Mesendoderm (in vitro differentiated cells): ENCODE measurements around the gene KCNIP2.

Experiments
- DNase-seq: peaks from one replicate; pipeline ENCODE4 v3.0.0; 2013
- H2AK5ac ChIP-seq: 2 replicates; pipeline ENCODE4 v1.6.1; 2013; ENCODE audit warnings: low read length, inconsistent platforms
- H2BK120ac ChIP-seq: 2 replicates; pipeline ENCODE4 v1.6.1; 2013; ENCODE audit warnings: low read depth, mild to moderate bottlenecking, low read length, moderate library complexity, mixed read lengths
- H2BK15ac ChIP-seq: replicated peaks from 2 replicates; pipeline ENCODE4 v1.6.1; 2013; ENCODE audit warnings: low read depth, mild to moderate bottlenecking, moderate library complexity
- H2BK5ac ChIP-seq: 2 replicates; pipeline ENCODE4 v1.6.1; 2013; ENCODE audit warnings: low read length, inconsistent platforms
- H3K18ac ChIP-seq: 2 replicates; pipeline ENCODE4 v1.6.1; 2013; ENCODE audit warnings: mild to moderate bottlenecking, low read length, mixed read lengths
- H3K23ac ChIP-seq: one replicate; pipeline ENCODE4 v1.6.1; 2013; ENCODE audit warnings: low read length
- H3K27ac ChIP-seq: 2 replicates; pipeline ENCODE4 v1.5.1; 2013; ENCODE audit warnings: low read depth, mild to moderate bottlenecking, inconsistent platforms, low read length, moderate library complexity
- H3K27me3 ChIP-seq: 2 replicates; pipeline ENCODE4 v1.6.1; 2013; ENCODE audit warnings: low read length, control low read depth, mild to moderate bottlenecking, inconsistent platforms; ENCODE audit not compliant: insufficient read depth, poor library complexity
- H3K36me3 ChIP-seq: 2 replicates; pipeline ENCODE4 v1.6.1; 2013; ENCODE audit warnings: low read length, inconsistent platforms; ENCODE audit not compliant: control insufficient read depth, insufficient read depth
- H3K4ac ChIP-seq: one replicate; pipeline ENCODE4 v1.6.1; 2013; ENCODE audit warnings: low read depth, mild to moderate bottlenecking, low read length, moderate library complexity
- H3K4me1 ChIP-seq: 2 replicates; pipeline ENCODE4 v1.6.1; 2013; ENCODE audit warnings: low read depth, low read length, inconsistent platforms; ENCODE audit not compliant: control insufficient read depth
- H3K4me2 ChIP-seq: 2 replicates; pipeline ENCODE4 v1.6.1; 2013; ENCODE audit warnings: low read length
- H3K4me3 ChIP-seq: 2 replicates; pipeline ENCODE4 v1.5.1; 2013; ENCODE audit warnings: mild to moderate bottlenecking, low read length
- H3K56ac ChIP-seq: one replicate; pipeline ENCODE4 v1.6.1; 2013; ENCODE audit warnings: low read length
- H3K79me1 ChIP-seq: 2 replicates; pipeline ENCODE4 v1.6.1; 2013; ENCODE audit warnings: low read length, inconsistent platforms
- H3K79me2 ChIP-seq: 2 replicates; pipeline ENCODE4 v1.6.1; 2013; ENCODE audit warnings: mild to moderate bottlenecking, low read length; ENCODE audit not compliant: control insufficient read depth, insufficient read depth
- H3K9ac ChIP-seq: 2 replicates; pipeline ENCODE4 v1.6.1; 2013; ENCODE audit warnings: low read length, inconsistent platforms
- H4K5ac ChIP-seq: one replicate; pipeline ENCODE4 v1.6.1; 2013; ENCODE audit warnings: low read length
- H4K8ac ChIP-seq: one replicate; pipeline ENCODE4 v1.6.1; 2013; ENCODE audit warnings: low read depth, mild to moderate bottlenecking, control low read depth, low read length, moderate library complexity
- WGBS: extraction: QIAGEN DNeasy Blood & Tissue Kit; methylation state at CpG from one replicate; pipeline ENCODE4 v1.1.7; 2013; ENCODE audit warnings: low lambda C conversion rate, missing lambda C conversion rate; ENCODE audit not compliant: insufficient coverage; ENCODE audit errors: extremely low coverage; 5-methylcytosine and 5-hydroxymethylcytosine counted together

KCNIP2 gene

GRCh38 chr10:101857802-101858476 lies 14.3 kb upstream of the KCNIP2 start:
- WGBS = no CpG with 5 or more reads among the region's 1 CpG
- no peak overlapping the region for H2BK15ac ChIP-seq
- H3K23ac ChIP-seq = no peak overlapping the region
- no peak overlapping the region for H4K8ac ChIP-seq
- no peak overlapping the region for H2BK5ac ChIP-seq
- no peaks in the 10 kb centered on the region for H3K4me1 ChIP-seq
- H2BK120ac ChIP-seq = no peak overlapping the region
- H3K4me3 ChIP-seq = no peak overlapping the region
- H3K18ac ChIP-seq = no peak overlapping the region
- H3K56ac ChIP-seq = no peak overlapping the region
- H3K79me2 ChIP-seq = no peaks in the 10 kb centered on the region
- H4K5ac ChIP-seq = no peak overlapping the region
- no peak overlapping the region for H3K4me2 ChIP-seq
- DNase-seq = no peak
- H2AK5ac ChIP-seq = no peak overlapping the region
- no peaks in the 10 kb centered on the region for H3K79me1 ChIP-seq
- H3K27ac ChIP-seq = no peak overlapping the region
- no peaks in the 10 kb centered on the region for H3K36me3 ChIP-seq
- no peak overlapping the region for H3K9ac ChIP-seq
- H3K27me3 ChIP-seq = no peaks in the 10 kb centered on the region
- no peak overlapping the region for H3K4ac ChIP-seq

DNA sequence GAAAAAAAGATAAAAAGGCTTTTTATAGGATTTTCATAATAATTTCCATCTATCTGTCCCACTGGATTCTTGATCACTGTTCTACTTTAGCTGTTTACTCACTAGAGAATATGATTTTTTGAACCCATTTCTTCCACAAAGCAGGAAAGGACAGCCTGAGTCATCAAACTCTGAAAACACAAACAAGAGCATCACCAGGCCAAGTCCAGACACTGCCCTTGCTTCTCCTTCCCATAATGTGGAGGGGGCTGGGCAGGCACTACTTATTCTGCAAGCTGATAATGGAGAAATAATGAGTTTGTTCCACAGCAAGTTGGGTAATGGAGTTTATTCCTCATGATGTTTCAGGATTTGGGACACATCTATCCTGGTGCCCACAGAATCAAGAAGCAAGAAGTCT lies 13.0 kb upstream of the KCNIP2 start:
- Histone ChIP-seq H3K56ac (no peak overlapping the region), H3K27me3 (no peaks in the 10 kb centered on the region), H3K23ac (no peak overlapping the region), H3K79me1 (no peaks in the 10 kb centered on the region), H3K18ac (no peak overlapping the region), H3K9ac (no peak overlapping the region), H3K4ac (no peak overlapping the region), H3K4me1 (no peaks in the 10 kb centered on the region), H3K36me3 (no peaks in the 10 kb centered on the region), H3K27ac (no peak overlapping the region), H2BK5ac (no peak overlapping the region), H3K79me2 (no peaks in the 10 kb centered on the region), H2BK120ac (no peak overlapping the region), H2BK15ac (no peak overlapping the region), H2AK5ac (no peak overlapping the region), H3K4me2 (no peak overlapping the region), H4K5ac (no peak overlapping the region), H4K8ac (no peak overlapping the region), H3K4me3 (no peak overlapping the region)
- no peak for DNase-seq

DNA sequence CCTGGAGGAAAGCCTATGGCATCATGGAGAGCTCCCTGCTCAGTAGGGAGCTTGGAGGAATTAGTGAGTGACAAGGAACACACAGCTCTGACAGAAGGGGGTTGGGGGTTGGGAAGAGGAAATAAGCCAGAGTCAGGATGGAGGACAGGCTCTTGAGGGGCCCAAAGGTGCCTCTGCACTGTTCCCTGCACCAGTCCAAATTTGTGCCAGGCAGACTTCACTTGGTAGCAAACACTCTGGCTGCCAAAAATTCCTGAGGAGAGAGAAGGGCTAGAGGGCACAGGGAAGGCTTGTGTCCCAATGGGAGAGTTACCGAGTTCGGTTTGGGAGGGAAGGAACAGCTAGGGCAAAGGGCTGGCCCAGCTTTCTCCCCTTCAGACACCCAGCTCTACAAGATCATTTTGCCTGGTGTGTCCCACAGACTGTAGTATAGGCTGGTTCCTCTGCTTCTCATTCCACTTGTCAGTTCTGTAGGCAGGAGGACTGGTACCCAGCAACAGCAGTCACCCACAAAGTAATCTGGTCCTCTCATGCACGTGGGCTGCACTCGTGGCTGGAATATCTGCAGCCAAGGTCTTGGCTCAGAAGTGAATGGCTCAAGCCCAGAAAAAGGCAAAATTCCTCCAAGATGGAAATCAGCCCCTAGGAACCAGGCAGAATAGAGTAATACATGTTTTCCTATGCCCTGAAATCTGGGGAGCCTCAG lies 8.0 kb upstream of the KCNIP2 start:
- Histone ChIP-seq H3K9ac (no peak overlapping the region), H2AK5ac (no peak overlapping the region), H3K79me1 (no peaks in the 10 kb centered on the region), H3K36me3 (no peaks in the 10 kb centered on the region), H3K4me1 (no peaks in the 10 kb centered on the region), H3K4ac (no peak overlapping the region), H2BK5ac (no peak overlapping the region), H3K56ac (no peak overlapping the region), H3K27ac (no peak overlapping the region), H3K18ac (no peak overlapping the region), H3K23ac (no peak overlapping the region), H4K8ac (no peak overlapping the region), H2BK15ac (no peak overlapping the region), H4K5ac (no peak overlapping the region), H3K79me2 (no peaks in the 10 kb centered on the region), H2BK120ac (no peak overlapping the region), H3K4me2 (no peak overlapping the region), H3K4me3 (no peak overlapping the region), H3K27me3 (no peaks in the 10 kb centered on the region)
- WGBS = no CpG with 5 or more reads among the region's 4 CpGs
- DNase-seq = no peak

DNA sequence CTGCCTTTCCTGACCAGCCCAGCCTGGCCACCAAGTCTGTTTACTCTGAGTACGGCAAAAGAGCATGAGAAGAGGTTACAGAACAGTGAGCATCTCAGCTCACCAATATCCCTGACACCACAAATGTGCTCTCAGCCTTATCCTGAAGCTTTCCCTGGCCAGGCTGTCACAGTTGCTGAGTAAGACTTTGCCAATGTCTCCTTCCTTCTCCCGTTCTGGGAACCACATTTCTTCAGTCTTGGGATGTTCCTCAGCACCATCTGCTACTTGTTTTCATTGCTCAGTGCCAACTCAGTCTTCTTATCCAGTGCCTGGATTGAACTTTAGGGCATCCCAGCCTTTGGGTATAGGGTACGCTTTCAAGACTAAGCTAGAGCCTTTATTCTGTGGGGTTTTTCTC lies 7.1 kb upstream of the KCNIP2 start:
- H3K23ac ChIP-seq = no peak overlapping the region
- H3K79me1 ChIP-seq = no peaks in the 10 kb centered on the region
- H2AK5ac ChIP-seq = no peak overlapping the region
- DNase-seq = no peak
- H3K4me1 ChIP-seq = no peaks in the 10 kb centered on the region
- no peak overlapping the region for H4K5ac ChIP-seq
- no peaks in the 10 kb centered on the region for H3K36me3 ChIP-seq
- H3K56ac ChIP-seq = no peak overlapping the region
- H3K27me3 ChIP-seq = no peaks in the 10 kb centered on the region
- no peak overlapping the region for H3K4me3 ChIP-seq
- no peak overlapping the region for H3K18ac ChIP-seq
- H3K27ac ChIP-seq = no peak overlapping the region
- H2BK15ac ChIP-seq = no peak overlapping the region
- H3K9ac ChIP-seq = no peak overlapping the region
- H3K4ac ChIP-seq = no peak overlapping the region
- H4K8ac ChIP-seq = no peak overlapping the region
- H3K4me2 ChIP-seq = no peak overlapping the region
- no peaks in the 10 kb centered on the region for H3K79me2 ChIP-seq
- no peak overlapping the region for H2BK120ac ChIP-seq
- WGBS = no CpG with 5 or more reads among the region's 3 CpGs
- no peak overlapping the region for H2BK5ac ChIP-seq

DNA sequence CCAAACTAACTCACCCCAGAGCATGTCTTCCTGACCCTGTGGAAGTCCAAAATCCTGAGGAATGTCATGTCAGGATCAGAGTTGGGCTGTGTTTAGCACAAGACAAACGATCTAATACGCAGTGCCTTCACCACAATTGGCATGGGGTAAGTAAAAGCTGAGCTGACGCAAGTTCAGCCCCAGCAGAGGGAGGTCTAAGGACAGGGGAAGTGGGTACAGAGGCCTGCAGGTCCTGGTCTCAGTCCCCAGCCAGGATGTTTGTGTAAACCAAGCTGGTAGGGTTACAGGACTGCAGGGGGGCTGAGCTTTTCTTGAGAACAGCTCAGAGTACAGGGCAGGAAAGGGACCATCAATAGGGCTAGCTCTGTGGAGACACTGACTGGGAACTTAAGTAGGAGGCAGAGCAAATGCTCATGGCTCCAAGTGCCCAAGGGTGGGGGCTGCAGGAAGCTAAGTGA lies 5.3 kb upstream of the KCNIP2 start:
- Histone ChIP-seq H3K27ac (no peak overlapping the region), H3K36me3 (no peaks in the 10 kb centered on the region), H2AK5ac (no peak overlapping the region), H3K79me1 (no peaks in the 10 kb centered on the region), H3K23ac (no peak overlapping the region), H3K18ac (no peak overlapping the region), H2BK15ac (no peak overlapping the region), H3K4me3 (no peak overlapping the region), H4K8ac (no peak overlapping the region), H2BK120ac (no peak overlapping the region), H3K4ac (no peak overlapping the region), H2BK5ac (no peak overlapping the region), H3K79me2 (no peaks in the 10 kb centered on the region), H4K5ac (no peak overlapping the region), H3K27me3 (no peaks in the 10 kb centered on the region), H3K9ac (no peak overlapping the region), H3K4me2 (no peak overlapping the region), H3K4me1 (peaks cover 2% of the 10 kb centered on the region), H3K56ac (no peak overlapping the region)
- WGBS = no CpG with 5 or more reads among the region's 3 CpGs
- peak; percentile 45 for DNase-seq

DNA sequence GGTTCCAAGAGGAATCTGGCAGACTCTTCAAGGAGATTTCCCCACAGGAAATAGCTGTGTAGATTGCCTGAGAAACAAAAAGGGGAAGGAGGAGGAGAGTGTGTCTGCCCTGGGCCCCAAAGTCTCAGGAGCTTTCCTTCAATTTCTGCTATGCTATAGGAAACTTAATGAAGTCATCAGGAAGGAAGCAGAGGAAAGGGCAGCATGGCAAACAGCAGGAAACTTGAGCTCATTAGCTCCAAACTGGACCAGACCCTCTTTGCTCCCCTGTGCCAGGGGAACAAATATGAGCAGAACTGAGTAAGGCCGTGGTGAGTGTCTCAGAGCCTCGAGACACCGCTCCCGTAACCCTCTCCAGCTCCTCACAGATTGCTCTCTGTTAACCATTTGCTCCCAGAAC lies 4.8 kb upstream of the KCNIP2 start:
- Histone ChIP-seq H3K27me3 (no peaks in the 10 kb centered on the region), H3K4me3 (no peak overlapping the region), H2BK120ac (no peak overlapping the region), H3K4me1 (peaks cover 2% of the 10 kb centered on the region), H3K79me1 (no peaks in the 10 kb centered on the region), H2BK5ac (no peak overlapping the region), H3K56ac (no peak overlapping the region), H3K18ac (no peak overlapping the region), H3K4me2 (no peak overlapping the region), H3K79me2 (no peaks in the 10 kb centered on the region), H4K5ac (no peak overlapping the region), H3K27ac (no peak overlapping the region), H3K9ac (no peak overlapping the region), H2BK15ac (no peak overlapping the region), H2AK5ac (no peak overlapping the region), H3K4ac (no peak overlapping the region), H3K36me3 (no peaks in the 10 kb centered on the region), H3K23ac (no peak overlapping the region), H4K8ac (no peak overlapping the region)
- no peak for DNase-seq
- no CpG with 5 or more reads among the region's 4 CpGs for WGBS
